Measurements from ENCODE around the gene VPS52. TPM values are rescaled to one million over a fixed set of nuclear protein-coding genes. Genes with fewer than 3 reads are reported as not detected.

The VPS52 gene
- total and polyA plus RNA-seq, 12 donors: 21.9 to 115 (median 63.5) TPM

- TF ChIP-seq CTCF (IDR thresholded peaks at IDR 0.05): no peak
- no peak for TF ChIP-seq POLR2A (IDR thresholded peaks at IDR 0.05)
Observed at GRCh38 chr6:33259032-33259431, 12.6 kb downstream of the VPS52 start.

GRCh38 chr6:33254591-33254990, 17.1 kb downstream of the VPS52 start:
- no peak overlapping the region for H3K27ac ChIP-seq
- no peaks in the 10 kb centered on the region for H3K9me3 ChIP-seq (replicated peaks in 1 of 3)
- H3K27me3 ChIP-seq: no peaks in the 10 kb centered on the region
- DNase-seq: no peak
- H3K36me3 ChIP-seq (replicated peaks in 1 of 2): peaks cover 0 to 4% of the 10 kb centered on the region in 2 donors
- no peak overlapping the region for H3K4me3 ChIP-seq
- WGBS, 4 donors: 91 to 97% (median 96%) methylated on average over 4 of the region's 4 CpGs
- intact Hi-C loops (cut with DNase I): no loop called here
- peaks cover 11 to 12% of the 10 kb centered on the region in 2 donors for H3K4me1 ChIP-seq (replicated peaks in 1 of 2)
- TF ChIP-seq CTCF (IDR thresholded peaks at IDR 0.05) (no peak), POLR2A (IDR thresholded peaks at IDR 0.05) (no peak)

More at GRCh38 chr6:33259032-33259431, 12.6 kb downstream of the VPS52 start:
- H3K4me3 ChIP-seq: no peak overlapping the region
- intact Hi-C loops (cut with DNase I): no loop called here
- peaks cover 5 to 8% of the 10 kb centered on the region in 2 donors for H3K4me1 ChIP-seq (replicated peaks in 1 of 2)
- H3K36me3 ChIP-seq (replicated peaks in 1 of 2): peaks cover 0 to 24% of the 10 kb centered on the region in 2 donors
- H3K27me3 ChIP-seq: no peaks in the 10 kb centered on the region
- H3K9me3 ChIP-seq (replicated peaks in 1 of 3): no peaks in the 10 kb centered on the region
- no peak overlapping the region for H3K27ac ChIP-seq
- WGBS, 4 donors: 91 to 100% (median 96%) methylated on average over 5 of the region's 5 CpGs
- DNase-seq: no peak

- Histone ChIP-seq H3K36me3 (replicated peaks in 1 of 2) (peaks cover 0 to 4% of the 10 kb centered on the region in 2 donors), H3K9me3 (replicated peaks in 1 of 3) (no peaks in the 10 kb centered on the region)
- TF ChIP-seq CTCF (IDR thresholded peaks at IDR 0.05) (no peak), POLR2A (IDR thresholded peaks at IDR 0.05) (no peak)
Observed at GRCh38 chr6:33252759-33253158, 18.9 kb downstream of the VPS52 start.

GRCh38 chr6:33251395-33252012, 20.2 kb downstream of the VPS52 start:
- H3K27ac ChIP-seq: no peak overlapping the region
- peak in 1 of 7 donors; percentile 8 for DNase-seq
- WGBS, 4 donors: 80 to 88% (median 86%) methylated on average over 6 of the region's 6 CpGs

More at GRCh38 chr6:33252759-33253158, 18.9 kb downstream of the VPS52 start:
- DNase-seq: no peak
- intact Hi-C loops (cut with DNase I): no loop called here
- peaks cover 20 to 23% of the 10 kb centered on the region in 2 donors for H3K4me1 ChIP-seq (replicated peaks in 1 of 2)
- H3K4me3 ChIP-seq: no peak overlapping the region
- H3K27ac ChIP-seq: no peak overlapping the region
- H3K27me3 ChIP-seq: no peaks in the 10 kb centered on the region

More at GRCh38 chr6:33251395-33252012, 20.2 kb downstream of the VPS52 start:
- intact Hi-C loops (cut with DNase I): no loop called here
- no peaks in the 10 kb centered on the region for H3K36me3 ChIP-seq (replicated peaks in 1 of 2)
- no peak for TF ChIP-seq POLR2A (IDR thresholded peaks at IDR 0.05)
- TF ChIP-seq CTCF (IDR thresholded peaks at IDR 0.05): no peak
- no peaks in the 10 kb centered on the region for H3K27me3 ChIP-seq
- no peaks in the 10 kb centered on the region for H3K9me3 ChIP-seq (replicated peaks in 1 of 3)
- H3K4me3 ChIP-seq: no peak overlapping the region
- H3K4me1 ChIP-seq (replicated peaks in 1 of 2): peaks cover 20 to 23% of the 10 kb centered on the region in 2 donors
